Nephron progenitor cell (in vitro differentiated cells): ENCODE measurements around the gene FAM163B.
A peak's percentile ranks its signal among the peaks of the same experiment; 100 is the strongest.

Experiments used
- DNase-seq: peaks from one replicate; pipeline ENCODE4 v3.0.0; 2021
- H3K27ac Mint-ChIP-seq: 2 replicates; pipeline ENCODE4 v1.8.0; 2021; ENCODE audit warnings: mild to moderate bottlenecking, moderate library complexity, mixed read lengths
- H3K27me3 Mint-ChIP-seq: 2 replicates; pipeline ENCODE4 v1.8.0; 2021; ENCODE audit warnings: mild to moderate bottlenecking, low read depth, mixed read lengths; ENCODE audit not compliant: poor library complexity
- H3K36me3 Mint-ChIP-seq: 2 replicates; pipeline ENCODE4 v1.8.0; 2021; ENCODE audit warnings: low read depth, mixed read lengths
- H3K4me1 Mint-ChIP-seq: 2 replicates; pipeline ENCODE4 v1.8.0; 2021; ENCODE audit warnings: mixed read lengths
- H3K4me3 Mint-ChIP-seq: 2 replicates; pipeline ENCODE4 v1.8.0; 2021; ENCODE audit warnings: mild to moderate bottlenecking, moderate library complexity, mixed read lengths
- H3K9me3 Mint-ChIP-seq: 2 replicates; pipeline ENCODE4 v1.8.0; 2021; ENCODE audit warnings: mild to moderate bottlenecking, moderate library complexity, mixed read lengths
- CTCF ChIP-seq: fragments of 200-600 bp; sonication (generic); IDR thresholded peaks from 2 replicates; pipeline ENCODE4 v1.5.0; 2021; ENCODE audit warnings: antibody characterized with exemption

FAM163B gene

GRCh38 chr9:133551446-133551845, 57.7 kb downstream of the FAM163B start:
- Mint-ChIP-seq H3K36me3 (peaks cover 4% of the 10 kb centered on the region), H3K27ac (no peak overlapping the region), H3K9me3 (no peaks in the 10 kb centered on the region), H3K27me3 (no peaks in the 10 kb centered on the region), H3K4me3 (no peak overlapping the region), H3K4me1 (peaks cover 42% of the 10 kb centered on the region)
- TF ChIP-seq CTCF, result no peak
- DNase-seq, result no peak

GRCh38 chr9:133547116-133547515, 62.1 kb downstream of the FAM163B start:
- H3K36me3 Mint-ChIP-seq, result peaks cover 4% of the 10 kb centered on the region
- H3K4me3 Mint-ChIP-seq, result peak overlapping the region; percentile 13
- H3K27ac Mint-ChIP-seq, result no peak overlapping the region
- peaks cover 35% of the 10 kb centered on the region for H3K4me1 Mint-ChIP-seq
- TF ChIP-seq CTCF, result no peak
- H3K9me3 Mint-ChIP-seq, result no peaks in the 10 kb centered on the region
- DNase-seq, result no peak
- no peaks in the 10 kb centered on the region for H3K27me3 Mint-ChIP-seq

GRCh38 chr9:133546287-133546680, 62.9 kb downstream of the FAM163B start:
- no peak overlapping the region for H3K4me3 Mint-ChIP-seq
- no peaks in the 10 kb centered on the region for H3K9me3 Mint-ChIP-seq

GRCh38 chr9:133545494-133546286, 63.5 kb downstream of the FAM163B start:
- Mint-ChIP-seq H3K9me3 (no peaks in the 10 kb centered on the region), H3K36me3 (no peaks in the 10 kb centered on the region), H3K27me3 (no peaks in the 10 kb centered on the region), H3K4me1 (peaks cover 37% of the 10 kb centered on the region), H3K4me3 (no peak overlapping the region), H3K27ac (no peak overlapping the region)
- TF ChIP-seq CTCF, result no peak
- DNase-seq, result no peak

More at GRCh38 chr9:133546287-133546680, 62.9 kb downstream of the FAM163B start:
- no peak for DNase-seq
- H3K27me3 Mint-ChIP-seq, result no peaks in the 10 kb centered on the region
- peaks cover 34% of the 10 kb centered on the region for H3K4me1 Mint-ChIP-seq
- no peak for TF ChIP-seq CTCF
- H3K36me3 Mint-ChIP-seq, result peaks cover 4% of the 10 kb centered on the region
- H3K27ac Mint-ChIP-seq, result no peak overlapping the region

- no peak for TF ChIP-seq CTCF
- no peak for DNase-seq
- no peak overlapping the region for H3K27ac Mint-ChIP-seq
- no peaks in the 10 kb centered on the region for H3K36me3 Mint-ChIP-seq
- H3K9me3 Mint-ChIP-seq, result no peaks in the 10 kb centered on the region
- no peaks in the 10 kb centered on the region for H3K27me3 Mint-ChIP-seq
- H3K4me1 Mint-ChIP-seq, result peaks cover 54% of the 10 kb centered on the region
- H3K4me3 Mint-ChIP-seq, result no peak overlapping the region
These were observed 65.3 kb downstream of the FAM163B start for GRCh38 chr9:133543772-133544467.
